Ascending aorta (tissue), 2 donors: ENCODE measurements around the gene KCNQ1. TPM values are rescaled to one million over a fixed set of nuclear protein-coding genes. Genes with fewer than 3 reads are reported as not detected.

ENCODE experiments used
- DNase-seq, 2 donors: peaks; one replicate each; pipeline ENCODE4 v3.0.0-alpha.2; 2019; ENCODE audit warnings: low spot score in 2 of 2
- H3K27ac ChIP-seq, 2 donors: fragments of 200-600 bp; sonication (generic); one replicate each; pipeline ENCODE4 v1.5.1; 2016 to 2017; ENCODE audit warnings: mild to moderate bottlenecking in 1 of 2
- H3K27me3 ChIP-seq: fragments of 200-600 bp; sonication (generic); one replicate; pipeline ENCODE4 v1.5.1; 2017
- H3K36me3 ChIP-seq, 2 donors: fragments of 200-600 bp; sonication (generic); one replicate each; pipeline ENCODE4 v1.5.1; 2016
- H3K4me1 ChIP-seq, 2 donors: fragments of 200-600 bp; sonication (generic); one replicate each; pipeline ENCODE4 v1.5.1; 2016 to 2017; ENCODE audit warnings: mild to moderate bottlenecking in 1 of 2
- H3K4me3 ChIP-seq, 2 donors: fragments of 200-600 bp; sonication (generic); one replicate each; pipeline ENCODE4 v1.5.1; 2016 to 2017; ENCODE audit warnings: mild to moderate bottlenecking in 1 of 2
- H3K9me3 ChIP-seq, 2 donors: fragments of 200-600 bp; sonication (generic); one replicate each; pipeline ENCODE4 v1.5.1; 2016
- CTCF ChIP-seq, 3 experiments: fragments of 200-600 bp in 2 of 3; fragments of 450-650 bp in 1 of 3; sonication (generic) in 2 of 3; IDR thresholded peaks; one replicate each; pipeline ENCODE4 v1.5.1; 2016 to 2019; ENCODE audit warnings: antibody characterized with exemption in 3 of 3, mild to moderate bottlenecking in 1 of 3, moderate library complexity in 1 of 3
- intact Hi-C: fragments of 100-400 bp; cut with DNase I; formaldehyde crosslinking; loops from one replicate; pipeline ENCODE4 v1.15.1; 2023
- total RNA-seq: library from RNA; depleted of rRNA; stranded (reverse); fragments of >200 nt; gene quantifications from one replicate; pipeline ENCODE4 v1.1.0, GENCODE V29; 2016

Gene KCNQ1
- total RNA-seq, 1 donor from 2014 or later, result 2.3 TPM

GRCh38 chr11:2434008-2434407 is 10.8 kb upstream of the KCNQ1 start:
- intact Hi-C loops, result no loop called here
- H3K4me3 ChIP-seq, result no peak overlapping the region
- H3K27ac ChIP-seq, result no peak overlapping the region
- no peaks in the 10 kb centered on the region for H3K4me1 ChIP-seq
- no peaks in the 10 kb centered on the region for H3K27me3 ChIP-seq
- no peak for TF ChIP-seq CTCF (IDR thresholded peaks at IDR 0.05)
- no peak for DNase-seq
- no peaks in the 10 kb centered on the region for H3K9me3 ChIP-seq
- H3K36me3 ChIP-seq, result no peaks in the 10 kb centered on the region

- Histone ChIP-seq H3K27ac (no peak overlapping the region), H3K36me3 (no peaks in the 10 kb centered on the region), H3K27me3 (no peaks in the 10 kb centered on the region), H3K9me3 (no peaks in the 10 kb centered on the region), H3K4me3 (no peak overlapping the region), H3K4me1 (no peaks in the 10 kb centered on the region)
- intact Hi-C loops, result no loop called here
- no peak for TF ChIP-seq CTCF (IDR thresholded peaks at IDR 0.05)
- no peak for DNase-seq
Measured at GRCh38 chr11:2434506-2435255, 10.1 kb upstream of the KCNQ1 start.

GRCh38 chr11:2435288-2436012 is 9.4 kb upstream of the KCNQ1 start:
- intact Hi-C loops, result no loop called here
- no peak for TF ChIP-seq CTCF (IDR thresholded peaks at IDR 0.05)
- Histone ChIP-seq H3K9me3 (no peaks in the 10 kb centered on the region), H3K36me3 (no peaks in the 10 kb centered on the region), H3K4me1 (no peaks in the 10 kb centered on the region), H3K27ac (no peak overlapping the region), H3K4me3 (no peak overlapping the region), H3K27me3 (no peaks in the 10 kb centered on the region)
- DNase-seq, result no peak

- DNase-seq, result no peak
- Histone ChIP-seq H3K4me3 (no peak overlapping the region), H3K27ac (no peak overlapping the region), H3K36me3 (no peaks in the 10 kb centered on the region), H3K9me3 (no peaks in the 10 kb centered on the region), H3K4me1 (no peaks in the 10 kb centered on the region), H3K27me3 (no peaks in the 10 kb centered on the region)
- intact Hi-C loops, result no loop called here
- TF ChIP-seq CTCF (IDR thresholded peaks at IDR 0.05), result no peak
Measured at GRCh38 chr11:2436013-2436520, 8.7 kb upstream of the KCNQ1 start.

GRCh38 chr11:2436521-2437031 is 8.2 kb upstream of the KCNQ1 start:
- H3K4me1 ChIP-seq, result no peaks in the 10 kb centered on the region
- intact Hi-C loops, result no loop called here
- DNase-seq, result no peak
- no peak overlapping the region for H3K27ac ChIP-seq
- TF ChIP-seq CTCF (IDR thresholded peaks at IDR 0.05), result no peak
- no peaks in the 10 kb centered on the region for H3K9me3 ChIP-seq
- no peak overlapping the region for H3K4me3 ChIP-seq
- H3K27me3 ChIP-seq, result no peaks in the 10 kb centered on the region
- no peaks in the 10 kb centered on the region for H3K36me3 ChIP-seq
